Measurements from ENCODE around the gene NUB1.
A peak's percentile ranks its signal among the peaks of the same experiment; 100 is the strongest.

Gene NUB1

GRCh38 chr7:151405588-151405987 lies 64.0 kb downstream of the NUB1 start:
- Histone ChIP-seq H3K4me1 (ENCODE audit: control insufficient read depth, insufficient read depth, low read length) (peaks cover 17% of the 10 kb centered on the region), H3K27me3 (ENCODE audit: control insufficient read depth in 1 of 2, insufficient read depth in 2 of 2, low read length in 2 of 2) (peaks cover 16 to 23% of the 10 kb centered on the region in 2 donors), H3K27ac (ENCODE audit: low read length) (no peak overlapping the region), H3K36me3 (ENCODE audit: control insufficient read depth in 2 of 2, insufficient read depth in 2 of 2, low read length in 2 of 2) (no peaks in the 10 kb centered on the region), H3K4me3 (ENCODE audit: low read length in 2 of 2) (no peak overlapping the region), H3K9me3 (ENCODE audit: control insufficient read depth in 2 of 2, low read length in 2 of 2) (no peaks in the 10 kb centered on the region), H3K9ac (ENCODE audit: low read length in 2 of 2) (no peak overlapping the region)

- Histone ChIP-seq H3K4me1 (ENCODE audit: control insufficient read depth, insufficient read depth, low read length) (peaks cover 18% of the 10 kb centered on the region), H3K27ac (ENCODE audit: low read length) (no peak overlapping the region), H3K27me3 (ENCODE audit: control insufficient read depth in 1 of 2, insufficient read depth in 2 of 2, low read length in 2 of 2) (peaks cover 18 to 30% of the 10 kb centered on the region in 2 donors), H3K9me3 (ENCODE audit: control insufficient read depth in 2 of 2, low read length in 2 of 2) (no peaks in the 10 kb centered on the region), H3K9ac (ENCODE audit: low read length in 2 of 2) (no peak overlapping the region), H3K36me3 (ENCODE audit: control insufficient read depth in 2 of 2, insufficient read depth in 2 of 2, low read length in 2 of 2) (no peaks in the 10 kb centered on the region), H3K4me3 (ENCODE audit: low read length in 2 of 2) (no peak overlapping the region)
These were observed 64.7 kb downstream of the NUB1 start for GRCh38 chr7:151406051-151406875.

GRCh38 chr7:151406886-151407583 lies 65.4 kb downstream of the NUB1 start:
- H3K4me3 ChIP-seq (ENCODE audit: low read length in 2 of 2): no peak overlapping the region
- no peaks in the 10 kb centered on the region for H3K9me3 ChIP-seq (ENCODE audit: control insufficient read depth in 2 of 2, low read length in 2 of 2)
- no peaks in the 10 kb centered on the region for H3K36me3 ChIP-seq (ENCODE audit: control insufficient read depth in 2 of 2, insufficient read depth in 2 of 2, low read length in 2 of 2)
- H3K9ac ChIP-seq (ENCODE audit: low read length in 2 of 2): no peak overlapping the region
- H3K4me1 ChIP-seq (ENCODE audit: control insufficient read depth, insufficient read depth, low read length): peaks cover 18% of the 10 kb centered on the region
- H3K27ac ChIP-seq (ENCODE audit: low read length): no peak overlapping the region
- peaks cover 24 to 37% of the 10 kb centered on the region in 2 donors for H3K27me3 ChIP-seq (ENCODE audit: control insufficient read depth in 1 of 2, insufficient read depth in 2 of 2, low read length in 2 of 2)

GRCh38 chr7:151408498-151408838 lies 66.9 kb downstream of the NUB1 start:
- H3K9me3 ChIP-seq (ENCODE audit: control insufficient read depth in 2 of 2, low read length in 2 of 2): no peaks in the 10 kb centered on the region
- peak overlapping the region in 1 of 2 donors; percentile 29 for H3K4me3 ChIP-seq (ENCODE audit: low read length in 2 of 2)
- peaks cover 32 to 42% of the 10 kb centered on the region in 2 donors for H3K27me3 ChIP-seq (ENCODE audit: control insufficient read depth in 1 of 2, insufficient read depth in 2 of 2, low read length in 2 of 2)
- peaks cover 18% of the 10 kb centered on the region for H3K4me1 ChIP-seq (ENCODE audit: control insufficient read depth, insufficient read depth, low read length)
- H3K9ac ChIP-seq (ENCODE audit: low read length in 2 of 2): no peak overlapping the region
- H3K27ac ChIP-seq (ENCODE audit: low read length): no peak overlapping the region
- H3K36me3 ChIP-seq (ENCODE audit: control insufficient read depth in 2 of 2, insufficient read depth in 2 of 2, low read length in 2 of 2): no peaks in the 10 kb centered on the region

- H3K9ac ChIP-seq (ENCODE audit: low read length in 2 of 2): no peak overlapping the region
- H3K4me1 ChIP-seq (ENCODE audit: control insufficient read depth, insufficient read depth, low read length): peaks cover 18% of the 10 kb centered on the region
- H3K36me3 ChIP-seq (ENCODE audit: control insufficient read depth in 2 of 2, insufficient read depth in 2 of 2, low read length in 2 of 2): no peaks in the 10 kb centered on the region
- no peak overlapping the region for H3K27ac ChIP-seq (ENCODE audit: low read length)
- H3K9me3 ChIP-seq (ENCODE audit: control insufficient read depth in 2 of 2, low read length in 2 of 2): no peaks in the 10 kb centered on the region
- H3K27me3 ChIP-seq (ENCODE audit: control insufficient read depth in 1 of 2, insufficient read depth in 2 of 2, low read length in 2 of 2): peaks cover 32 to 42% of the 10 kb centered on the region in 2 donors
- H3K4me3 ChIP-seq (ENCODE audit: low read length in 2 of 2): peak overlapping the region in 1 of 2 donors; percentile 68
These were observed 67.4 kb downstream of the NUB1 start for GRCh38 chr7:151408839-151409666.

- Histone ChIP-seq H3K27me3 (ENCODE audit: control insufficient read depth in 1 of 2, insufficient read depth in 2 of 2, low read length in 2 of 2) (peaks cover 32 to 42% of the 10 kb centered on the region in 2 donors), H3K36me3 (ENCODE audit: control insufficient read depth in 2 of 2, insufficient read depth in 2 of 2, low read length in 2 of 2) (no peaks in the 10 kb centered on the region), H3K9ac (ENCODE audit: low read length in 2 of 2) (no peak within 1 kb of the TSS), H3K4me1 (ENCODE audit: control insufficient read depth, insufficient read depth, low read length) (peaks cover 18% of the 10 kb centered on the region), H3K9me3 (ENCODE audit: control insufficient read depth in 2 of 2, low read length in 2 of 2) (no peaks in the 10 kb centered on the region), H3K4me3 (ENCODE audit: low read length in 2 of 2) (peak within 1 kb of the TSS; percentile 51 to 68), H3K27ac (ENCODE audit: low read length) (no peak within 1 kb of the TSS)
These were observed 68.2 kb downstream of the NUB1 start, which contains the start of gene WDR86 for GRCh38 chr7:151409667-151410404. TSS of gene WDR86 (minus strand) at chr7:151410038. CDS start at chr7:151409589, 449 bp downstream.

GRCh38 chr7:151410405-151411390 lies 69.1 kb downstream of the NUB1 start:
- Histone ChIP-seq H3K9ac (ENCODE audit: low read length in 2 of 2) (no peak overlapping the region), H3K27me3 (ENCODE audit: control insufficient read depth in 1 of 2, insufficient read depth in 2 of 2, low read length in 2 of 2) (peaks cover 32 to 42% of the 10 kb centered on the region in 2 donors), H3K36me3 (ENCODE audit: control insufficient read depth in 2 of 2, insufficient read depth in 2 of 2, low read length in 2 of 2) (no peaks in the 10 kb centered on the region), H3K27ac (ENCODE audit: low read length) (no peak overlapping the region), H3K4me3 (ENCODE audit: low read length in 2 of 2) (peak overlapping the region; percentile 51 to 68), H3K9me3 (ENCODE audit: control insufficient read depth in 2 of 2, low read length in 2 of 2) (no peaks in the 10 kb centered on the region), H3K4me1 (ENCODE audit: control insufficient read depth, insufficient read depth, low read length) (peaks cover 18% of the 10 kb centered on the region)

- no peak overlapping the region for H3K4me3 ChIP-seq (ENCODE audit: low read length in 2 of 2)
- no peak overlapping the region for H3K27ac ChIP-seq (ENCODE audit: low read length)
- no peaks in the 10 kb centered on the region for H3K36me3 ChIP-seq (ENCODE audit: control insufficient read depth in 2 of 2, insufficient read depth in 2 of 2, low read length in 2 of 2)
- H3K9me3 ChIP-seq (ENCODE audit: control insufficient read depth in 2 of 2, low read length in 2 of 2): no peaks in the 10 kb centered on the region
- H3K4me1 ChIP-seq (ENCODE audit: control insufficient read depth, insufficient read depth, low read length): peaks cover 18% of the 10 kb centered on the region
- no peak overlapping the region for H3K9ac ChIP-seq (ENCODE audit: low read length in 2 of 2)
- H3K27me3 ChIP-seq (ENCODE audit: control insufficient read depth in 1 of 2, insufficient read depth in 2 of 2, low read length in 2 of 2): peaks cover 35 to 42% of the 10 kb centered on the region in 2 donors
These were observed 69.9 kb downstream of the NUB1 start for GRCh38 chr7:151411551-151411950.

- Histone ChIP-seq H3K4me3 (ENCODE audit: low read length in 2 of 2) (no peak overlapping the region), H3K4me1 (ENCODE audit: control insufficient read depth, insufficient read depth, low read length) (peaks cover 23% of the 10 kb centered on the region), H3K9ac (ENCODE audit: low read length in 2 of 2) (no peak overlapping the region), H3K27ac (ENCODE audit: low read length) (no peak overlapping the region), H3K9me3 (ENCODE audit: control insufficient read depth in 2 of 2, low read length in 2 of 2) (no peaks in the 10 kb centered on the region), H3K27me3 (ENCODE audit: control insufficient read depth in 1 of 2, insufficient read depth in 2 of 2, low read length in 2 of 2) (peaks cover 35 to 42% of the 10 kb centered on the region in 2 donors), H3K36me3 (ENCODE audit: control insufficient read depth in 2 of 2, insufficient read depth in 2 of 2, low read length in 2 of 2) (no peaks in the 10 kb centered on the region)
These were observed 70.7 kb downstream of the NUB1 start for GRCh38 chr7:151412318-151412717.

Data from stomach smooth muscle (tissue), 2 donors.